A549 treated with RU486 at 1 μM for 4 hours (cell line): ENCODE data around the gene TTBK1. TPM values are rescaled to one million over a fixed set of nuclear protein-coding genes. Genes with fewer than 3 reads are reported as not detected.

Experiments
- total RNA-seq: library from RNA; stranded (reverse); fragments of 200-300 nt; extraction: Qiagen RNA extraction; gene quantifications from 5 replicates; pipeline ENCODE4 v1.2.3, GENCODE V29; 2022; ENCODE audit warnings: low read depth

The TTBK1 gene
- 0.03 to 0.09 TPM (median 0.06 TPM) in 4 of 5 replicates, not detected in the other for total RNA-seq

DNA sequence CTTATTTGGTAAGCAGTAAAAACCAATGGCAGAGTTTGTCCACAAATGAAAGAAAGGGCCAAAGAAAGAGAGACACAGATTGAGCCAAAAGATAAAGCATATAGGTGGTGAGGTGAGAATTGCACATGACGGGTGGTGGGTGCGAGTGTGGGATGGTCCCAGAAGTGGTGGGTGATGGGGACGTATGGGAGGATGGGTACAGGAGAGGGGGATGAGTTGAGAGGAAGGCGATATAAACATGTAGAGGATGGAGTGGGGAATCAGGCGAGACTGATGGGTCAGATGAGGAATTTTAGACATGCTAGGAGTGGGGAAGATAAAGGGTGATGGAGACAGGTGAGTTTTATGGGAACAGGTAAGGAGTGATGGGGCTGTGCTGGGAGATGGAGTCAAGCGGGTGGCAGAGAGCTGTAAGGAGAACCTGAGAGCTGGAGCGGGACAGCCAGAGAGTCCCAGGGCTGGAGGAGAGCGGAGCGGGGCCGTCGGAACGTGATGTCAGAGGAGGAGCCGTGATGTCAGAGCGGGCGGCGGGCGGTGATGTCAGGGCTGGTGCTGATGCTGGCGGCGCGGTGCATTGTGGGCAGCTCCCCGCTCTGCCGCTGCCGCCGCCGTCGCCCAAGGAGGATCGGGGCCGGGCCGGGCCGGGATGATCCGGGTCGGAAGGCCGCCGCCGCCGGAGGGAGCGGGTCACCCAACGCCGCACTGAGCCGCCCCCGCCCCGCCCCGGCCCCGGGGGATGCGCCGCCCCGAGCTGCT, at the start of gene TTBK1:
Gene TTBK1, plus strand, starts transcription at position 574 of the 756 bp plus-strand sequence. CDS start 3,180 bp downstream, outside the sequence.

GRCh38 chr6:43228951-43229802, 14.1 kb upstream of the TTBK1 start, which contains the start of gene DNPH1:
DNPH1 (minus strand) TSS chr6:43229481; CDS start chr6:43229456, 25 bp downstream.

DNA sequence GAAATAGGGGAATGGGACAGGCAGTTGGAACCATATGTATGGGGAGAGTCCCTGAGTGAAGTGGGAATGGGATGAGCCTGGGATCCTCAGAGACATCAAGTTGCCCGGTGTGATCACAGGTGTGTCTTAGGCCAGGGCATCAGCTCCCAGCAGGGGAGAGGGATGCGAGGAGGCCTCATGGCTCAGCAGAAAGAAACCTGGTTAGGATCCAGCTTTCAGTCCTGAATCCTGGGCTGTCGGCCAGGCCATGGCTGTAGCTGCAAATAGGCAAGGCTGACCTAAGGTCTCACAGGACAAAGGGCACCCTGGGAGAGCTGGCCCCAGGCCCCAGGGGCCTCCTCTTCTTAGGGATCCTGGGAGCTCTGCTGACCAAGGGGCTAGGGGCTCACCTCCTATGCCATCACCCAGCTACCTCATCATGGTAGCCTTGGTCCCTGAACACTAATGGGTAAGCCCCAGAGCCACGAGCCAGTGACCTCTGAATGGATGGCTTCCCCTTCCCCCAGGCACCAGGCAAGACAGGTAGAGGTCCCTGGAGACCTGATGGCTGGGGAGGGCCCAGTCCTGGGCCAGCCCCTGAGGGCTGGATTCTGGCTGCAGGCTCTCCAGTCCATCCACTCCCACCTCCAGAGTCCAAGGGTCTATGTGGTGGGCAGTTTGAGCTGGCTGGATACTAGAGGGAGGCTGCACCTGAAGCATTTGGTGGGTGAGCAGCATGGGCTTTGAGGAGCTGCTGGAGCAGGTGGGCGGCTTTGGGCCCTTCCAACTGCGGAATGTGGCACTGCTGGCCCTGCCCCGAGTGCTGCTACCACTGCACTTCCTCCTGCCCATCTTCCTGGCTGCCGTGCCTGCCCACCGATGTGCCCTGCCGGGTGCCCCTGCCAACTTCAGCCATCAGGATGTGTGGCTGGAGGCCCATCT, 54.6 kb downstream of the TTBK1 start, which contains the start of gene SLC22A7:
Gene SLC22A7, plus strand, starts transcription at position 617 of the 921 bp plus-strand sequence. Its CDS starts 99 bp downstream, at position 716.

GRCh38 chr6:43308101-43308989, 65.1 kb downstream of the TTBK1 start, which contains the start of gene CRIP3:
CRIP3 (minus strand) TSS chr6:43308826; CDS start chr6:43308792, 34 bp downstream.

Other genes with a start within 250 kb of the TTBK1 start
- 90.8 to 113 TPM (median 93.1 TPM) in 5 replicates for gene MEA1, start 229.5 kb upstream of the TTBK1 start, total RNA-seq
- gene KLHDC3, start 229.2 kb upstream of the TTBK1 start, total RNA-seq = 26.1 to 32.1 TPM (median 30.4 TPM) in 5 replicates
- gene RRP36, start 221.9 kb upstream of the TTBK1 start, total RNA-seq = 67.5 to 87.2 TPM (median 72.5 TPM) in 5 replicates
- gene CUL7, start 189.6 kb upstream of the TTBK1 start, total RNA-seq = 5.9 to 8.0 TPM (median 7.1 TPM) in 5 replicates
- 55.2 to 71.0 TPM (median 62.7 TPM) in 5 replicates for gene MRPL2, start 184.0 kb upstream of the TTBK1 start, total RNA-seq
- gene KLC4, start 183.8 kb upstream of the TTBK1 start, total RNA-seq = 5.6 to 8.1 TPM (median 7.2 TPM) in 5 replicates
- 4.1 to 5.1 TPM (median 4.4 TPM) in 5 replicates for gene PTK7, start 167.2 kb upstream of the TTBK1 start, total RNA-seq
- gene SRF, start 72.2 kb upstream of the TTBK1 start, total RNA-seq = 12.3 to 18.7 TPM (median 17.9 TPM) in 5 replicates
- gene CUL9, start 61.3 kb upstream of the TTBK1 start, total RNA-seq = 6.8 to 8.8 TPM (median 8.4 TPM) in 5 replicates
- gene DNPH1, start 14.0 kb upstream of the TTBK1 start, total RNA-seq = 68.6 to 103 TPM (median 100 TPM) in 5 replicates
- not detected in 5 replicates for gene SLC22A7, start 54.8 kb downstream of the TTBK1 start, total RNA-seq
- 0.42 to 1.0 TPM (median 0.66 TPM) in 5 replicates for gene CRIP3, start 65.3 kb downstream of the TTBK1 start, total RNA-seq
- gene ZNF318, start 126.2 kb downstream of the TTBK1 start, total RNA-seq = 3.6 to 5.2 TPM (median 4.9 TPM) in 5 replicates
- gene ABCC10, start 184.1 kb downstream of the TTBK1 start, total RNA-seq = 5.9 to 12.5 TPM (median 9.2 TPM) in 5 replicates
- 3.6 to 6.8 TPM (median 5.7 TPM) in 5 replicates for gene DLK2, start 212.1 kb downstream of the TTBK1 start, total RNA-seq
- gene TJAP1, start 234.1 kb downstream of the TTBK1 start, total RNA-seq = 15.1 to 20.9 TPM (median 19.9 TPM) in 5 replicates